OCI-LY1 (cell line): ENCODE measurements around the gene CENPU.

ENCODE experiments used
- EZH2 ChIP-seq: fragments of 200-600 bp; sonication (generic), shearing (Covaris generic); IDR thresholded peaks from 2 replicates; pipeline ENCODE4 v1.8.0; 2017; ENCODE audit warnings: borderline replicate concordance, mixed run types, mild to moderate bottlenecking, antibody characterized with exemption, low read length, moderate library complexity, mixed read lengths
- TF ChIP-seq, protein P1 (sequence below): fragments of 200-600 bp; sonication (generic), shearing (Covaris generic); IDR thresholded peaks from 2 replicates; pipeline ENCODE4 v1.5.1; 2017; ENCODE audit warnings: mild to moderate bottlenecking, antibody characterized with exemption, low read length, moderate library complexity, mixed read lengths

DNA sequence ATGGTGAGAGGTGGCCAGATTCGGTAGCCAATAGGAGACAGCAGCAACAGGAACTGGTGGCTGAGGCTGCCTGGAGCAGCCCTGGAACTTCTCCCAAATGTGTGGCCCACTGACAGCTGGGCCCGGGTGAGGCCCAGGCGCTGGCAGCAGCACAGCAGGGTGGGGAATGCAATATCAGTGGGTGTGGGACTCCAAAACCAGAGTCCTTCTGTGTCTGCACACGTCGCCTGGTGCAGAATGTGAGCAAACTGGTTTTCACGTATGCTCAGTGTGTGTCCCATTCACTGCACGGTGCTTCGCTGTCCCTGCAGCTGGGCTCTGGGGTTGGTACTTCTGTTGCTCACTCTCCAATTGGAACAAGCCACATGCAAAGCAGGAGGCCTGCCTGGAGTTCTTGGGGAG is 14.4 kb upstream of the CENPU start:
- TF ChIP-seq, protein P1, sequence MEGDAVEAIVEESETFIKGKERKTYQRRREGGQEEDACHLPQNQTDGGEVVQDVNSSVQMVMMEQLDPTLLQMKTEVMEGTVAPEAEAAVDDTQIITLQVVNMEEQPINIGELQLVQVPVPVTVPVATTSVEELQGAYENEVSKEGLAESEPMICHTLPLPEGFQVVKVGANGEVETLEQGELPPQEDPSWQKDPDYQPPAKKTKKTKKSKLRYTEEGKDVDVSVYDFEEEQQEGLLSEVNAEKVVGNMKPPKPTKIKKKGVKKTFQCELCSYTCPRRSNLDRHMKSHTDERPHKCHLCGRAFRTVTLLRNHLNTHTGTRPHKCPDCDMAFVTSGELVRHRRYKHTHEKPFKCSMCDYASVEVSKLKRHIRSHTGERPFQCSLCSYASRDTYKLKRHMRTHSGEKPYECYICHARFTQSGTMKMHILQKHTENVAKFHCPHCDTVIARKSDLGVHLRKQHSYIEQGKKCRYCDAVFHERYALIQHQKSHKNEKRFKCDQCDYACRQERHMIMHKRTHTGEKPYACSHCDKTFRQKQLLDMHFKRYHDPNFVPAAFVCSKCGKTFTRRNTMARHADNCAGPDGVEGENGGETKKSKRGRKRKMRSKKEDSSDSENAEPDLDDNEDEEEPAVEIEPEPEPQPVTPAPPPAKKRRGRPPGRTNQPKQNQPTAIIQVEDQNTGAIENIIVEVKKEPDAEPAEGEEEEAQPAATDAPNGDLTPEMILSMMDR, result no peak
- TF ChIP-seq EZH2, result no peak
